Fibroblast of pulmonary artery (primary cell): ENCODE data around the gene SAA1.

Experiments
- DNase-seq: peaks from one replicate; pipeline ENCODE4 v3.0.0-alpha.2; 2010; ENCODE audit warnings: low read depth
- H3K4me3 ChIP-seq: replicated peaks from 2 replicates; pipeline ENCODE4 v1.5.1; 2011; ENCODE audit warnings: low read depth, mild to moderate bottlenecking, control low read depth, low read length, moderate library complexity
- CTCF ChIP-seq: IDR thresholded peaks from 2 replicates; pipeline ENCODE4 v1.5.1; 2011; ENCODE audit warnings: mild to moderate bottlenecking, control low read depth, low read length, inconsistent platforms; ENCODE audit errors: missing control alignments

The SAA1 gene

DNA sequence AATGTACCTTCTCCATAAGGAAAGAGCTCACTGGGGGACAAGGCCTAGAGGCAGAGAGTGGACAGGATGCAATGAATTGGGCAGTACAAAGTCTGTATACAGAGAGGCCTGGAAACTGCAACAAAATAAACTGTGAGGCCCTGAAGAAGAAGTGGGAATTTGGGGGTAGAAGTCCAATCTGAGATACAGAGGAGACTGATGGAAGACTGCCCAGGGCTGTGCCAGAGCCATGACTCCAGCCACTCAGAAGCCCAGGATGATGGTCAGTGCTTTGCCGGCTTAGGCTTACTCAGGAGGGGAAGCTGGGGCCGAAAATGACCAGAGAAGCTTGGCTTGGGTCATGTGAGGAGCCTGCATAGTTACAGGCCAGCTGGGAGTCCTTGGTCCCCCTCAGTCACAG lies 35.2 kb upstream of the SAA1 start:
- H3K4me3 ChIP-seq = no peak overlapping the region
- no peak for TF ChIP-seq CTCF
- DNase-seq = no peak

- TF ChIP-seq CTCF = no peak
- no peak overlapping the region for H3K4me3 ChIP-seq
- DNase-seq = no peak
Observed at GRCh38 chr11:18233912-18234311, 32.2 kb upstream of the SAA1 start.

GRCh38 chr11:18235394-18236334 lies 30.4 kb upstream of the SAA1 start:
- no peak for DNase-seq
- H3K4me3 ChIP-seq = no peak overlapping the region
- no peak for TF ChIP-seq CTCF

- no peak within 1 kb of the TSS for H3K4me3 ChIP-seq
- no peak for TF ChIP-seq CTCF
- no peak for DNase-seq
Observed at GRCh38 chr11:18236664-18237356, 29.3 kb upstream of the SAA1 start, which contains the start of gene SAA4. Gene SAA4, minus strand, starts transcription at chr11:18236802. Its CDS starts 876 bp downstream, at chr11:18235926.

GRCh38 chr11:18239655-18240054 lies 26.4 kb upstream of the SAA1 start:
- TF ChIP-seq CTCF = no peak
- no peak for DNase-seq
- H3K4me3 ChIP-seq = no peak overlapping the region

DNA sequence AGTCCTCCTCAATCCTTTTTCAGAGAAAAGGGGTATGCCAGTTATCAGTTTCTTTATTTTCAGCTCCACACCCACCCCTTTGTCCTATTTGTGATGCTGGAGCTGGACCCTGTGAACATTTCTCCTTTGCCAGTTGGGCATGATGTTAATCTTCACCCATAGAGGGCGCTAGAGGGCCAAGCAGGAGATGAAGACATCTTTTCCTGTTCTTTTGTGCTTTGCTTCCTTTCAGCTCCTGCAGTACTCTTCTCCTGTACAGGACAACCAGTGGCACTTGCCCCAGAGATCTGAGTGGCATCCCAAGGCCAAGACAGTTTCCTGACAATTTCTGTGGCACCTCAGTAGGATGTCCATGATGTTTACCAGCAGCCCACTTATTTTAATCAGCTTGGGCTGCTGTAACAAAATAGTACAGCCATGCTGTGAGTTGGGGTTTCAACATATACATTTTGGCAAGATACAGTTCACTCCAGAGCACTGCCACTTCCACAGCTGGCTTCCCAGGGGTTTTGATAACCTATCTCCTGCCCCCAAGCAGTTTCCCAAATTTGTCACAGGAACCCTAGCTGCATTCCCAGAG lies 22.2 kb upstream of the SAA1 start:
- TF ChIP-seq CTCF = peak; percentile 94
- peak; percentile 86 for DNase-seq
- H3K4me3 ChIP-seq = no peak overlapping the region
